WERI-Rb-1 (cell line): ENCODE data around the gene TNFRSF4.
"Not testable (repeated sequence)": the region's sequence is repeated elsewhere in the genome, so short reads cannot be mapped to it uniquely, and the experiment has no call there.

Experiments
- DNase-seq: peaks from one replicate; pipeline ENCODE4 v3.0.0-alpha.2; 2020
- H3K27ac ChIP-seq: fragments of 250-450 bp; sonication (Bioruptor Pico); 2 replicates; pipeline ENCODE4 v1.5.1; 2020; ENCODE audit warnings: mild to moderate bottlenecking, moderate library complexity
- H3K27me3 ChIP-seq: fragments of 250-450 bp; sonication (Bioruptor Pico); 2 replicates; pipeline ENCODE4 v1.5.1; 2021; ENCODE audit warnings: mild to moderate bottlenecking, low read depth, moderate library complexity; ENCODE audit not compliant: insufficient read depth, severe bottlenecking
- H3K36me3 ChIP-seq: fragments of 250-450 bp; sonication (Bioruptor Pico); 2 replicates; pipeline ENCODE4 v1.5.1; 2020; ENCODE audit warnings: mild to moderate bottlenecking, moderate library complexity
- H3K4me3 ChIP-seq: 2 replicates; pipeline ENCODE4 v1.5.1; 2011; ENCODE audit warnings: low read depth, mild to moderate bottlenecking, control low read depth, low read length
- H3K9me3 ChIP-seq: fragments of 250-450 bp; sonication (Bioruptor Pico); 2 replicates; pipeline ENCODE4 v1.5.1; 2021; ENCODE audit warnings: mild to moderate bottlenecking, moderate library complexity; ENCODE audit not compliant: severe bottlenecking
- CTCF ChIP-seq: IDR thresholded peaks from 2 replicates; pipeline ENCODE4 v1.5.1; 2011; ENCODE audit warnings: low read depth, mild to moderate bottlenecking, control low read depth, inconsistent platforms, low read length

The TNFRSF4 gene

GRCh38 chr1:1253972-1254666 is 40.2 kb upstream of the TNFRSF4 start:
- H3K4me3 ChIP-seq, result no peak overlapping the region
- H3K36me3 ChIP-seq, result peaks cover 47% of the 10 kb centered on the region
- H3K9me3 ChIP-seq, result no peaks in the 10 kb centered on the region
- no peak for TF ChIP-seq CTCF
- no peaks in the 10 kb centered on the region for H3K27me3 ChIP-seq
- H3K27ac ChIP-seq, result no peak overlapping the region
- DNase-seq, result no peak

- Histone ChIP-seq H3K4me3 (no peak overlapping the region), H3K36me3 (peaks cover 47% of the 10 kb centered on the region), H3K27me3 (no peaks in the 10 kb centered on the region), H3K9me3 (no peaks in the 10 kb centered on the region), H3K27ac (no peak overlapping the region)
- TF ChIP-seq CTCF, result no peak
- DNase-seq, result no peak
These were observed 39.4 kb upstream of the TNFRSF4 start for GRCh38 chr1:1253314-1253713.

DNA sequence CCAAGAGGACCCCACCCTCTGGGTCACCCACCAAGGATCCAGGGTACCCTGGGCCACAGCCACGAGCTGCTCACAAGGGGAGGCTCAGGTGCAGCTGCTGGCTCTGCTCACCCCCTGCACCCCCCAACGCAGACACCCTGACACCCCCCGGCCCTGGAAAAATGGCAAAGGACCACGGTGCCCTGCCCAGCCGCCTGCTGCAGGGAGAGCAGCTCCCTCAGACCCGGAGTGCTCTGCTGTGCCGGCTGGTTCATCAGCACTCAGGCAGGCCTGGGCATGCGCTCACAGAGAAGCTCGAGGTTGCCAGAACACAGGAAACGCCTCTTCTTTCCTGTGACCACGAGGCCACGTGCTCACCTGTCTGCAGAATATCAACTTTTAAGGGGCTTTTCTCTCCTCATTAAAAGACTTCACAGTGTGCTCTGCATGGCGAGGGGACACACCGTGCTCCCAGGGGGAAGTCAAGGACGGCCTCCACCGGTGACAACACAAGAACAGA is 36.9 kb upstream of the TNFRSF4 start:
- DNase-seq, result peak; percentile 53
- Histone ChIP-seq H3K27me3 (no peaks in the 10 kb centered on the region), H3K27ac (peak overlapping the region; percentile 72), H3K36me3 (peaks cover 39% of the 10 kb centered on the region), H3K4me3 (no peak overlapping the region), H3K9me3 (no peaks in the 10 kb centered on the region)
- TF ChIP-seq CTCF, result no peak

DNA sequence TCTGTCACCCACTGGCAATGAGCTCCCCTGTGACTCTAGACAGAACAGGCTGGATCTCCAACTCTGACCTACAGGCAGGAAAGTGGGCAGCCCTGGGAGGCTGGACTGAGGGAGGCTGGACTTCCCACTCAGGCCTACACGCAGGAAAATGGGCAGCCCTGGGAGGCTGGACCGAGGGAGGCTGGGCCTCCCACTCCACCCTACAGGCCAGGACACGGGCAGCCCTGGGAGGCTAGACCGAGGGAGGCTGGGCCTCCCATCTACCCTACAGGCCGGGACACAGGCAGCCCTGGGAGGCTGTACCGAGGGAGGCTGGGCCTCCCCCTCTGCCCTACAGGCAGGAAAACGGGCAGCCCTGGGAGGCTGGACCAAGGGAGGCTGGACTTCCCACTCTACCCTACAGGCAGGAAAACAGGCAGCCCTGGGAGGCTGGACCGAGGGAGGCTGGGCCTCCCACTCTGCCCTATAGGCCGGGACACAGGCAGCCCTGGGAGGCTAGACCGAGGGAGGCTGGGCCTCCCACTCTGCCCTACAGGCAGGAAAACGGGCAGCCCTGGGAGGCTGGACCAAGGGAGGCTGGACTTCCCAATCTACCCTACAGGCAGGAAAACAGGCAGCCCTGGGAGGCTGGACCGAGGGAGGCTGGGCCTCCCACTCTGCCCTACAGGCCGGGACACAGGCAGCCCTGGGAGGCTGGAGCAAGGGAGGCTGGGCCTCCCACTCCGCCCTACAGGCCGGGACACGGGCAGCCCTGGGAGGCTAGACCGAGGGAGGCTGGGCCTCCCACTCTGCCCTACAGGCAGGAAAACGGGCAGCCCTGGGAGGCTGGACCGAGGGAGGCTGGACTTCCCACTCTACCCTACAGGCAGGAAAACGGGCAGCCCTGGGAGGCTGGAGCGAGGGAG is 34.3 kb upstream of the TNFRSF4 start:
- not testable (repeated sequence) for H3K27ac ChIP-seq, H3K4me3 ChIP-seq, DNase-seq, H3K27me3 ChIP-seq, H3K9me3 ChIP-seq
- H3K36me3 ChIP-seq, result peaks cover 15% of the 10 kb centered on the region

DNA sequence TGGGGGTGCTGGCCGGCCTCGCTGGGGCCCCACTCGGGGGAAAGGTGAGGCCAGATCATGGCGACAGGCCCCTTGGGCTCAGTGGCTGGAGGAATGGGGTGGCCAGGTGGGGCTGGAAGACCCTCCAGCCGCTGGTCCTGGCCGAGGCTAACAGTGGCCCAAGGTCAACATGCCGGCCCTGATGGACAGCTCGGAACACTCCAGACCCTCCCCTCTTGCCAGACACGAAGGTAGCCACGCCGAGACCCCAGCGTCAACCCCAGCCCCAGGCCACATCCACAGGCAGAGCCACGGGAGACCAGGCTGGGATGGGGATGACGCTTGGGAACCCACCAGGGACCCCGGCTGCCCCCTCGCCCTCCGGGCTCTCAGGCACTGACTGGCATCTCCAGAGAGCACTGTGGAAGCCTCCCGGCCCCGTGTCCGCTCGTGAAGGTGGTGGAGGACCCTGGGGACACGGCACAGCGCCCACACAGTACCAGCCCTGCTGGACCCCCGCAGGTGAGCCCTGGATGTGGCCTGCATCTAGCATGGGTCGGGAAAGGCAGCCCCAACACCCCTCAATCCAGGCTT is 33.5 kb upstream of the TNFRSF4 start:
- no peak overlapping the region for H3K27ac ChIP-seq
- TF ChIP-seq CTCF, result no peak
- no peak for DNase-seq
- H3K36me3 ChIP-seq, result peaks cover 8% of the 10 kb centered on the region; the same call in 1 of the 2 replicates
- no peak overlapping the region for H3K4me3 ChIP-seq
- H3K9me3 ChIP-seq, result no peaks in the 10 kb centered on the region
- H3K27me3 ChIP-seq, result no peaks in the 10 kb centered on the region
